Gastroesophageal sphincter (tissue), 4 donors: ENCODE data around the gene CNMD. TPM values are rescaled to one million over a fixed set of nuclear protein-coding genes. Genes with fewer than 3 reads are reported as not detected.

Source experiments
- ATAC-seq: fragments of 150-250 bp; one replicate; pipeline ENCODE4 v1.9.1; 2016; ENCODE audit warnings: mild to moderate bottlenecking, moderate library complexity
- H3K27ac ChIP-seq, 4 donors: fragments of 200-600 bp; sonication (generic) in 3 of 4; 1 replicate in 3 of 4; 2 replicates in 1 of 4; pipeline ENCODE4 v1.5.1; 2016 to 2019
- H3K27me3 ChIP-seq: fragments of 200-600 bp; sonication (generic); one replicate; pipeline ENCODE4 v1.5.1; 2019
- H3K36me3 ChIP-seq, 2 donors: fragments of 200-600 bp; sonication (generic); one replicate each; pipeline ENCODE4 v1.5.1; 2019; ENCODE audit warnings: control low read depth in 1 of 2
- H3K4me1 ChIP-seq, 3 donors: fragments of 200-600 bp; sonication (generic); 1 replicate in 2 of 3; 2 replicates in 1 of 3; pipeline ENCODE4 v1.5.1; 2016 to 2019; ENCODE audit warnings: control low read depth in 2 of 3
- H3K4me3 ChIP-seq, 2 donors: fragments of 200-600 bp; sonication (generic); one replicate each; pipeline ENCODE4 v1.5.1; 2019; ENCODE audit warnings: mild to moderate bottlenecking in 1 of 2, moderate library complexity in 1 of 2
- H3K9me3 ChIP-seq, 3 donors: fragments of 200-600 bp; sonication (generic); one replicate each; pipeline ENCODE4 v1.5.1; 2017 to 2019; ENCODE audit warnings: control low read depth in 2 of 3
- CTCF ChIP-seq, 4 experiments: fragments of 200-600 bp in 2 of 4; fragments of 450-650 bp in 2 of 4; sonication (generic) in 1 of 4; IDR thresholded peaks; one replicate each; pipeline ENCODE4 v1.5.1; 2017 to 2019; ENCODE audit warnings: antibody characterized with exemption in 4 of 4, mild to moderate bottlenecking in 2 of 4, moderate library complexity in 2 of 4
- EP300 ChIP-seq: sonication (generic); formaldehyde crosslinking; IDR thresholded peaks from one replicate; pipeline ENCODE4 v1.6.1; 2017; ENCODE audit warnings: antibody characterized with exemption, mild to moderate bottlenecking
- POLR2A ChIP-seq, 2 donors: fragments of 450-650 bp; IDR thresholded peaks; one replicate each; pipeline ENCODE4 v1.6.1; 2017; ENCODE audit warnings: antibody characterized with exemption in 2 of 2, mild to moderate bottlenecking in 2 of 2, moderate library complexity in 1 of 2
- POLR2AphosphoS5 ChIP-seq: sonication (generic); formaldehyde crosslinking; IDR thresholded peaks from one replicate; pipeline ENCODE4 v1.6.1; 2017; ENCODE audit warnings: antibody characterized with exemption
- WGBS, 2 donors: methylation state at CpG; one replicate each; pipeline ENCODE4 v1.1.5; 2018; ENCODE audit warnings: low coverage in 1 of 2; 5-methylcytosine and 5-hydroxymethylcytosine counted together
- total RNA-seq, 4 donors: library from RNA; depleted of rRNA; stranded (reverse); fragments of >200 nt; gene quantifications; one replicate each; pipeline ENCODE4 v1.1.0, GENCODE V29; 2016

The CNMD gene
- total RNA-seq, 4 donors from 2014 or later: not detected

DNA sequence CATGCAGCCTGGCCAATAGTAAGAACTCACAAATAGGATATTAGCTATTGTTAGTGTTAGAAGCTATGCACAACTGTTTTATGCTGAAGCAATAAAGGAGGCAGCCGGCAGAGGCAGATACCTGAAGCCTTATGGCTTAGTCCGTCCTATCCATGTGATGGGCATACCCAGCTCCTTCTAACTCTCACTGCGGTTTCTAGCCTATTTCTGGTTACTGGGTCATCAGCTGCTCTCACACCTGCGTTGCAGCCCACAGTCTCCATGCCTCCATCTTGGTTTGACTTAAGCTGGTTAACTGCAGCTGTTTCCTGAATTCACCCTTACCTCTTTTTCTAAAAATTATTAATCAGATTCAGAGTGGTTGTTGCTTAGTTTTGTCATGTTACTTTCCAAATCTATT lies 40.5 kb upstream of the CNMD start:
- H3K4me1 ChIP-seq: no peaks in the 10 kb centered on the region
- WGBS, 2 donors: 93% methylated on average over 4 of the region's 4 CpGs
- no peak overlapping the region for H3K4me3 ChIP-seq
- peaks cover 26% of the 10 kb centered on the region for H3K27me3 ChIP-seq
- H3K9me3 ChIP-seq: no peaks in the 10 kb centered on the region
- no peak overlapping the region for H3K27ac ChIP-seq
- TF ChIP-seq EP300: no peak
- no peak for TF ChIP-seq POLR2A (IDR thresholded peaks at IDR 0.05)
- no peak for TF ChIP-seq POLR2AphosphoS5
- H3K36me3 ChIP-seq: no peaks in the 10 kb centered on the region
- ATAC-seq: no peak

GRCh38 chr13:52779103-52779502 lies 39.5 kb upstream of the CNMD start:
- TF ChIP-seq POLR2A (IDR thresholded peaks at IDR 0.05) (no peak), POLR2AphosphoS5 (no peak), EP300 (no peak), CTCF (IDR thresholded peaks at IDR 0.05) (no peak)
- no peak for ATAC-seq
- Histone ChIP-seq H3K27me3 (peaks cover 29% of the 10 kb centered on the region), H3K4me1 (no peaks in the 10 kb centered on the region), H3K27ac (no peak overlapping the region), H3K9me3 (no peaks in the 10 kb centered on the region), H3K36me3 (no peaks in the 10 kb centered on the region), H3K4me3 (no peak overlapping the region)
- WGBS, 2 donors: 25 to 45% methylated on average over 5 to 11 of the region's 11 CpGs

GRCh38 chr13:52776726-52777125 lies 37.1 kb upstream of the CNMD start:
- Histone ChIP-seq H3K4me3 (no peak overlapping the region), H3K36me3 (no peaks in the 10 kb centered on the region), H3K27ac (no peak overlapping the region), H3K9me3 (no peaks in the 10 kb centered on the region), H3K4me1 (no peaks in the 10 kb centered on the region), H3K27me3 (peaks cover 50% of the 10 kb centered on the region)
- no peak for ATAC-seq
- WGBS, 2 donors: 76 to 90% methylated on average over 3 of the region's 3 CpGs
- TF ChIP-seq CTCF (IDR thresholded peaks at IDR 0.05): no peak
- TF ChIP-seq POLR2AphosphoS5: no peak
- TF ChIP-seq EP300: no peak

GRCh38 chr13:52775511-52775910 lies 35.9 kb upstream of the CNMD start:
- 36 to 54% methylated on average over 3 to 5 of the region's 5 CpGs for WGBS, 2 donors
- no peak overlapping the region for H3K27ac ChIP-seq
- H3K9me3 ChIP-seq: no peaks in the 10 kb centered on the region
- TF ChIP-seq POLR2A (IDR thresholded peaks at IDR 0.05) (no peak), EP300 (no peak), POLR2AphosphoS5 (no peak), CTCF (IDR thresholded peaks at IDR 0.05) (no peak)
- H3K36me3 ChIP-seq: no peaks in the 10 kb centered on the region
- no peak for ATAC-seq
- H3K4me3 ChIP-seq: no peak overlapping the region
- H3K4me1 ChIP-seq: no peaks in the 10 kb centered on the region
- peaks cover 55% of the 10 kb centered on the region for H3K27me3 ChIP-seq

DNA sequence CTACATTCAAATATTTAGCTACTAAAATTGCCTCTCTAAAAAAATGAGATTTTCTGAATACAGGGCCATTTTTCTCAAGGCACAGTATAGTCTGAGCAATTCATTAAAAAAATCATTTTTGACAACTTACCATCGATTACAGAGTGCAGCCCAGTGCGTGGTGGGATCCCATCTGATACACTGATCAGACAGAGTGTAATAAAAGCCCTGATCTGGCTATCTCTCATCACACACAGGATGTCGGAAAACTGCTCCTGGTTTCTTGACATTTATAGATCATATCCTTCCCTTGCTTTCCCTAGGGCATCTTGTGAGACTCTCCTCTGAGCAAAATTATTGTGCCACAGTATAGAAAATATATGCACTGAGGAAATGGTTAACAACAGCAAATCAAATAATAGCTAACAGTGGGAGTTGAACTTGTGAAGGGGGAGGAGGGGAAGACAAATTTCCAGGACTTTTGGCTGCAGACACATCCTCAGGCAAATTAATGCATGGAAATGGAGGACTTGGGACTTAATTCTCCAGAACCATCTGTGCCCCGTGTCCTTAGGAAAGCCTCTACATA lies 28.4 kb upstream of the CNMD start:
- WGBS, 2 donors: 60 to 69% methylated on average over 3 to 4 of the region's 4 CpGs
- H3K4me3 ChIP-seq: no peak overlapping the region
- H3K36me3 ChIP-seq: no peaks in the 10 kb centered on the region
- H3K4me1 ChIP-seq: no peaks in the 10 kb centered on the region
- H3K27me3 ChIP-seq: peaks cover 18% of the 10 kb centered on the region
- H3K9me3 ChIP-seq: no peaks in the 10 kb centered on the region
- ATAC-seq: no peak
- TF ChIP-seq POLR2A (IDR thresholded peaks at IDR 0.05) (no peak), EP300 (no peak), CTCF (IDR thresholded peaks at IDR 0.05) (no peak), POLR2AphosphoS5 (no peak)
- H3K27ac ChIP-seq: no peak overlapping the region
